HepG2 (cell line): ENCODE data around the gene UBE2B. TPM values are rescaled to one million over a fixed set of nuclear protein-coding genes. Genes with fewer than 3 reads are reported as not detected.

Experiments
- CCDC6 ChIP-seq: sonication (generic); formaldehyde crosslinking; IDR thresholded peaks from 2 replicates; pipeline ENCODE4 v1.8.1; 2022; ENCODE audit warnings: mild to moderate bottlenecking, missing genetic modification reagents, moderate library complexity
- CHD2 ChIP-seq: IDR thresholded peaks from 2 replicates; pipeline ENCODE4 v1.6.1; 2011; ENCODE audit warnings: low read depth, low read length, improper control_type of control experiment
- EED ChIP-seq: sonication (generic); formaldehyde crosslinking; IDR thresholded peaks from 2 replicates; pipeline ENCODE4 v1.5.0; 2020; ENCODE audit warnings: mild to moderate bottlenecking, missing genetic modification reagents
- EHMT2 ChIP-seq: fragments of 200-600 bp; sonication (generic); IDR thresholded peaks from 2 replicates; pipeline ENCODE4 v1.7.0; 2017; ENCODE audit warnings: antibody characterized with exemption, low read depth, low read length, borderline replicate concordance
- GTF3A ChIP-seq: sonication (generic); formaldehyde crosslinking; conservative IDR thresholded peaks from 2 replicates; pipeline ENCODE4 v1.4.0; 2020; ENCODE audit warnings: mild to moderate bottlenecking, missing genetic modification reagents
- MAFF ChIP-seq: IDR thresholded peaks from 2 replicates; pipeline ENCODE4 v1.6.1; 2011; ENCODE audit warnings: low read depth, low read length, improper control_type of control experiment
- MNT ChIP-seq: fragments of 450-650 bp; IDR thresholded peaks from 2 replicates; pipeline ENCODE4 v1.6.1; 2016
- NFIC ChIP-seq: IDR thresholded peaks from 2 replicates; pipeline ENCODE4 v1.6.1; 2012; ENCODE audit warnings: mild to moderate bottlenecking, low read length, inconsistent platforms
- PPARG ChIP-seq: conservative IDR thresholded peaks from 2 replicates; pipeline ENCODE4 v1.6.1; 2016; ENCODE audit warnings: missing biosample characterization, missing genetic modification reagents
- SKI ChIP-seq: fragments of 450-650 bp; IDR thresholded peaks from one replicate; pipeline ENCODE4 v1.6.1; 2018; ENCODE audit warnings: mild to moderate bottlenecking; ENCODE audit not compliant: partially characterized antibody
- SMYD3 ChIP-seq: sonication (generic); formaldehyde crosslinking; IDR thresholded peaks from 2 replicates; pipeline ENCODE4 v1.8.1; 2023; ENCODE audit warnings: mild to moderate bottlenecking, missing genetic modification reagents
- SOX13 ChIP-seq, 3 experiments: fragments of 450-650 bp in 1 of 3; sonication (generic) in 1 of 3; formaldehyde crosslinking in 1 of 3; IDR thresholded peaks in 2 of 3; conservative IDR thresholded peaks in 1 of 3; 2 replicates each; pipeline versions ENCODE4 v1.5.0 to v1.6.1; 2016 to 2020; ENCODE audit warnings: antibody characterized with exemption in 1 of 3, mild to moderate bottlenecking in 1 of 3, missing compliant biosample characterization in 1 of 3, missing genetic modification reagents in 1 of 3, moderate library complexity in 1 of 3
- SRSF4 ChIP-seq: fragments of 200-400 bp; formaldehyde crosslinking; IDR thresholded peaks from one replicate; pipeline ENCODE4 v1.6.1; 2018; ENCODE audit warnings: mild to moderate bottlenecking, low read depth, low read length, moderate library complexity; ENCODE audit not compliant: poor library complexity, severe bottlenecking
- TEAD3 ChIP-seq: optimal IDR thresholded peaks from 2 replicates; pipeline ENCODE3; 2016; ENCODE audit warnings: borderline replicate concordance
- ZNF484 ChIP-seq: sonication (generic); formaldehyde crosslinking; IDR thresholded peaks from 2 replicates; pipeline ENCODE4 v1.5.1; 2020; ENCODE audit warnings: mild to moderate bottlenecking, low read depth, missing genetic modification reagents, borderline replicate concordance
- ZSCAN12 ChIP-seq: sonication (generic); formaldehyde crosslinking; IDR thresholded peaks from 2 replicates; pipeline ENCODE4 v1.9.0; 2021; ENCODE audit warnings: mild to moderate bottlenecking, missing genetic modification reagents
- ZSCAN31 ChIP-seq: sonication (generic); formaldehyde crosslinking; IDR thresholded peaks from 2 replicates; pipeline ENCODE4 v1.5.0; 2020; ENCODE audit warnings: low read depth, mild to moderate bottlenecking, missing genetic modification reagents
- polyA plus RNA-seq, 8 experiments: library from polyadenylated mRNA; depleted of rRNA in 3 of 8; stranded (reverse) in 7 of 8; unstranded in 1 of 8; fragments of >200 nt; fragmentation: Illumina TruSeq in 4 of 8; extraction: Trizol in 4 of 8; gene quantifications; 2 replicates each; pipeline versions ENCODE4 v1.2.1 to v1.2.3, GENCODE V29; 2011 to 2016; ENCODE audit warnings: low read depth in 4 of 8, missing spikeins in 1 of 8, mixed read lengths in 1 of 8; ENCODE audit not compliant: insufficient read depth in 1 of 8
- total RNA-seq, 5 experiments: library from RNA; depleted of rRNA; stranded (reverse); fragments of >200 nt; fragmentation: Illumina TruSeq; extraction: Trizol; gene quantifications; 2 replicates each; pipeline ENCODE4 v1.2.3, GENCODE V29; 2016; ENCODE audit warnings: low read depth in 1 of 5
- TF ChIP-seq, protein P1 (sequence below): IDR thresholded peaks from 2 replicates; pipeline ENCODE4 v1.6.1; 2018; ENCODE audit warnings: missing genetic modification reagents, mild to moderate bottlenecking, missing compliant biosample characterization
- TF ChIP-seq, protein P2 (sequence below): sonication (generic); formaldehyde crosslinking; IDR thresholded peaks from 2 replicates; pipeline ENCODE4 v1.8.1; 2023; ENCODE audit warnings: mild to moderate bottlenecking, moderate library complexity, missing genetic modification reagents
- TF ChIP-seq, protein P3 (sequence below): sonication (generic); formaldehyde crosslinking; IDR thresholded peaks from 2 replicates; pipeline ENCODE4 v1.4.0; 2020; ENCODE audit warnings: low read depth, missing genetic modification reagents
- TF ChIP-seq, protein P4 (sequence below): sonication (generic); formaldehyde crosslinking; IDR thresholded peaks from 2 replicates; pipeline ENCODE4 v1.4.0; 2020; ENCODE audit warnings: mild to moderate bottlenecking, missing genetic modification reagents

UBE2B gene
- total and polyA plus RNA-seq, 2 of the 13 experiments (the other 11 are each of a cell fraction or from before 2014, with no cell fraction given), result 25.2 to 56.0 TPM

- TF ChIP-seq MAFF, result no peak
- TF ChIP-seq SKI, result peak; percentile 85
- TF ChIP-seq SOX13 (IDR thresholded peaks at IDR 0.05), result no peak; the same call in 1 of the 2 replicates
- peak in 1 of 2 experiments; percentile 67; a peak in 2 of 4 replicates for TF ChIP-seq SOX13 (CRISPR knock-in tag; conservative IDR thresholded peaks at IDR 0.05 in 1 of 2, IDR thresholded peaks at IDR 0.05 in 1 of 2)
- TF ChIP-seq EED (CRISPR knock-in tag), result peak; percentile 85
- peak; percentile 98 for TF ChIP-seq ZSCAN31 (CRISPR knock-in tag)
- peak; percentile 71 for TF ChIP-seq TEAD3 (CRISPR knock-in tag)
- TF ChIP-seq SRSF4, result no peak
- TF ChIP-seq SMYD3 (CRISPR knock-in tag), result no peak; the same call in 1 of the 2 replicates
- TF ChIP-seq CCDC6 (CRISPR knock-in tag), result peak; percentile 97
- TF ChIP-seq, protein P1, sequence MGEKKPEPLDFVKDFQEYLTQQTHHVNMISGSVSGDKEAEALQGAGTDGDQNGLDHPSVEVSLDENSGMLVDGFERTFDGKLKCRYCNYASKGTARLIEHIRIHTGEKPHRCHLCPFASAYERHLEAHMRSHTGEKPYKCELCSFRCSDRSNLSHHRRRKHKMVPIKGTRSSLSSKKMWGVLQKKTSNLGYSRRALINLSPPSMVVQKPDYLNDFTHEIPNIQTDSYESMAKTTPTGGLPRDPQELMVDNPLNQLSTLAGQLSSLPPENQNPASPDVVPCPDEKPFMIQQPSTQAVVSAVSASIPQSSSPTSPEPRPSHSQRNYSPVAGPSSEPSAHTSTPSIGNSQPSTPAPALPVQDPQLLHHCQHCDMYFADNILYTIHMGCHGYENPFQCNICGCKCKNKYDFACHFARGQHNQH (CRISPR knock-in tag), result peak; percentile 81
- peak; percentile 96; the same call in 1 of the 2 replicates for TF ChIP-seq GTF3A (CRISPR knock-in tag)
- TF ChIP-seq, protein P2, sequence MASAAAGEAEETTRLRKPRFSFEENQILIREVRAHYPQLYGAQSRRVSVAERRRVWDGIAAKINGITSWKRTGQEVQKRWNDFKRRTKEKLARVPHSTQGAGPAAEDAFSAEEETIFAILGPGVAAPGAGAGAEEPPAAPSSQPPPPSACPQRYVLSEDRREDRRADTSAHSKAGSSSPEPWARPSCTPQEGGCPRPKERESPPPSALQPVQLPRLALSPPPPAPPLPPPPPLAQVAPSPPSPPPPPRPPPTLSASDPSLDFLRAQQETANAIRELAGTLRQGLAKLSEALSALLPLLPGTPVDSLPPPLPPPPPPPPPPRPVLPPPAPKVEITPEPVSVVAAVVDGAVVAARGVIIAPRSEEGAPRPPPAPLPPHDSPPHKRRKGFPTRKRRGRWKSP, result peak; percentile 87
- no peak for TF ChIP-seq NFIC
- TF ChIP-seq ZNF484 (CRISPR knock-in tag), result no peak
- TF ChIP-seq EHMT2, result no peak
- TF ChIP-seq MNT, result no peak
- TF ChIP-seq CHD2, result no peak
- no peak for TF ChIP-seq ZSCAN12 (CRISPR knock-in tag)
- TF ChIP-seq, protein P3, sequence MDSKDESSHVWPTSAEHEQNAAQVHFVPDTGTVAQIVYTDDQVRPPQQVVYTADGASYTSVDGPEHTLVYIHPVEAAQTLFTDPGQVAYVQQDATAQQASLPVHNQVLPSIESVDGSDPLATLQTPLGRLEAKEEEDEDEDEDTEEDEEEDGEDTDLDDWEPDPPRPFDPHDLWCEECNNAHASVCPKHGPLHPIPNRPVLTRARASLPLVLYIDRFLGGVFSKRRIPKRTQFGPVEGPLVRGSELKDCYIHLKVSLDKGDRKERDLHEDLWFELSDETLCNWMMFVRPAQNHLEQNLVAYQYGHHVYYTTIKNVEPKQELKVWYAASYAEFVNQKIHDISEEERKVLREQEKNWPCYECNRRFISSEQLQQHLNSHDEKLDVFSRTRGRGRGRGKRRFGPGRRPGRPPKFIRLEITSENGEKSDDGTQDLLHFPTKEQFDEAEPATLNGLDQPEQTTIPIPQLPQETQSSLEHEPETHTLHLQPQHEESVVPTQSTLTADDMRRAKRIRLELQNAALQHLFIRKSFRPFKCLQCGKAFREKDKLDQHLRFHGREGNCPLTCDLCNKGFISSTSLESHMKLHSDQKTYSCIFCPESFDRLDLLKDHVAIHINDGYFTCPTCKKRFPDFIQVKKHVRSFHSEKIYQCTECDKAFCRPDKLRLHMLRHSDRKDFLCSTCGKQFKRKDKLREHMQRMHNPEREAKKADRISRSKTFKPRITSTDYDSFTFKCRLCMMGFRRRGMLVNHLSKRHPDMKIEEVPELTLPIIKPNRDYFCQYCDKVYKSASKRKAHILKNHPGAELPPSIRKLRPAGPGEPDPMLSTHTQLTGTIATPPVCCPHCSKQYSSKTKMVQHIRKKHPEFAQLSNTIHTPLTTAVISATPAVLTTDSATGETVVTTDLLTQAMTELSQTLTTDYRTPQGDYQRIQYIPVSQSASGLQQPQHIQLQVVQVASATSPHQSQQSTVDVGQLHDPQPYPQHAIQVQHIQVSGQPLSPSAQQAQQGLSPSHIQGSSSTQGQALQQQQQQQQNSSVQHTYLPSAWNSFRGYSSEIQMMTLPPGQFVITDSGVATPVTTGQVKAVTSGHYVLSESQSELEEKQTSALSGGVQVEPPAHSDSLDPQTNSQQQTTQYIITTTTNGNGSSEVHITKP (CRISPR knock-in tag), result peak; percentile 79; the same call in 1 of the 2 replicates
- TF ChIP-seq PPARG, result peak; percentile 76
- TF ChIP-seq, protein P4, sequence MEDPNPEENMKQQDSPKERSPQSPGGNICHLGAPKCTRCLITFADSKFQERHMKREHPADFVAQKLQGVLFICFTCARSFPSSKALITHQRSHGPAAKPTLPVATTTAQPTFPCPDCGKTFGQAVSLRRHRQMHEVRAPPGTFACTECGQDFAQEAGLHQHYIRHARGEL (CRISPR knock-in tag), result no peak
Measured at GRCh38 chr5:134411546-134412266, 40.3 kb downstream of the UBE2B start, which contains the start of gene CDKN2AIPNL (continued).
